Testis (tissue), 2 donors: ENCODE results near the gene PABPC1L.

Experiments used
- CTCF ChIP-seq, 3 experiments: fragments of 450-650 bp in 2 of 3; fragments of 200-600 bp in 1 of 3; sonication (generic) in 1 of 3; IDR thresholded peaks; one replicate each; pipeline ENCODE4 v1.5.1; 2016 to 2019; ENCODE audit warnings: antibody characterized with exemption in 3 of 3, mild to moderate bottlenecking in 2 of 3, moderate library complexity in 1 of 3
- POLR2A ChIP-seq: fragments of 450-650 bp; IDR thresholded peaks from one replicate; pipeline ENCODE4 v1.6.1; 2017; ENCODE audit warnings: antibody characterized with exemption, mild to moderate bottlenecking, moderate library complexity

GRCh38 chr20:44967207-44967807 lies 57.4 kb downstream of the PABPC1L start:
- TF ChIP-seq CTCF (IDR thresholded peaks at IDR 0.05) (no peak), POLR2A (no peak)
